A204.1 (cell line): ENCODE measurements around the gene CCDC66.
"Not testable (repeated sequence)": the region's sequence is repeated elsewhere in the genome, so short reads cannot be mapped to it uniquely, and the experiment has no call there.

Experiments used
- FAIRE-seq: peaks from 2 replicates; lab custom pipeline; 2012; peaks lifted over from hg19 to GRCh38; lab: Jason Lieb, UNC

Gene CCDC66

DNA sequence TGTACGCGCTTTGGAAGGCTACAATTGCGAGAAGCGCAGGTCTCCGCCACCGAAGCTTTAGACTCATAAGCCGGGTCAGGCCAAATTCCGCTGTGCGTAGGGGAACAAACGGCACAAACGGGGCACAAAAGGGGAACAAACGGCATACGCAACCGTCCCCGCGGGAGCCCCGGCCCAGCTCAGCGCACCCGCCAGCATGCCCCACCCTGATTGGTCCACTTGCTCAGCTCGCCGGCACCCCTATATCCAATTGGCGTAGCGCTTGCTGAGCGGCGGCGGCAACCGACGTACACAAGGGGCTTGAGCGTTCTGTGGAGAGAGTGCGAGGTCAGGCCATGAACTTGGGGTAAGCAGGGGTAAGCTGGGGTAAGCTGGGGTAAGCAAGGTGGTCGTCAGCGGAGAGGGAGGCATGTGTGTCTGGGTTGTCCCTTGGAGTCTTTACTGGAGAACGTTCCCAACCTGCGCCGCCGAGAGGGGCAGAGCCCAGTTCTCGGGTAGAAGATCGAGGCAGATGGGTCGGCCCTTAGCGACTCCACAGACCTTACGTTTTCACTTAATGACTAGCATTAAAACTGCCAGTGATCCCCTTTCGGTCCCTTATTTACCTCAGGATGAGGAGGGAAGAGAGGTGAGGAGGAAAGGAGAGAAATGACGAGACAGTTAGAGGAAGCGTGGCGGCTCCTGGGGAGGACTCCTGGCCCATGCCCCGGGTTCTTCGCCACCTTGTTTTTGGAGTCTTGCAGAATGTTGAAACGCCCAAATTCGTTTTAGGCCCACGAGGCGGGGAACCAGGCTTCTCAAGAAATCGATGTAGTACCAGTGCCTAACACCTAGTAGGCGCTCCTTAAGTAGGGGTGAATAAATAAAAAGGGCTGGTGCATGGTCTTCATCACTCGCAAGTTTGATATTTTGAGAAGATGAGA, at the start of gene CCDC66:
TSS of gene CCDC66 (plus strand) at position 268 of the 923 bp plus-strand sequence. CDS start at position 336, 68 bp downstream.
- peak; percentile 30 for FAIRE-seq

GRCh38 chr3:56519641-56520040, 37.3 kb upstream of the CCDC66 start:
- no peak for FAIRE-seq

- FAIRE-seq: no peak
These were observed 34.6 kb upstream of the CCDC66 start for GRCh38 chr3:56522374-56522773.

GRCh38 chr3:56525291-56525690, 31.7 kb upstream of the CCDC66 start:
- FAIRE-seq: no peak

- FAIRE-seq: no peak
These were observed 20.2 kb upstream of the CCDC66 start for GRCh38 chr3:56536735-56537134.

DNA sequence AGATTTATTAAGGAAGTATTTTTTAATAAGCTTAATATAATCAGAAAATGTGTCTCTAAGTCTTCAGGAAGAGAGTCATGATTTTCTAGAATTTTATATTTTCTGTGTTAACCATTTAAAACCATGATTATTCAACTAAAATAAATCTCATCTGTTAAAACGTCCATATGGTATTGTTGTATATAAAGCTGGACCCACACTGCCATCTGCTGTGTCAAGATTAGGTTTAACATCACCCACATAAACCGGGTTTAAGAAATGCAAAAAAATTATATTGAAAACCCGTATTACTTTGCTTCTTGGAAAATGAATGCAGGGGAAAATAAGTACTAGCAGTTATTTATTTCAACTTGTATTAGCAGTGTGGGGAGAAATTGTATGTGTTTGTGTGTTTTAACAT, 9.5 kb upstream of the CCDC66 start:
- FAIRE-seq: peak; percentile 93

- no peak for FAIRE-seq
These were observed 826 bp downstream of the CCDC66 start for GRCh38 chr3:56557831-56558170.

GRCh38 chr3:56573501-56573900, 16.5 kb downstream of the CCDC66 start:
- no peak for FAIRE-seq

DNA sequence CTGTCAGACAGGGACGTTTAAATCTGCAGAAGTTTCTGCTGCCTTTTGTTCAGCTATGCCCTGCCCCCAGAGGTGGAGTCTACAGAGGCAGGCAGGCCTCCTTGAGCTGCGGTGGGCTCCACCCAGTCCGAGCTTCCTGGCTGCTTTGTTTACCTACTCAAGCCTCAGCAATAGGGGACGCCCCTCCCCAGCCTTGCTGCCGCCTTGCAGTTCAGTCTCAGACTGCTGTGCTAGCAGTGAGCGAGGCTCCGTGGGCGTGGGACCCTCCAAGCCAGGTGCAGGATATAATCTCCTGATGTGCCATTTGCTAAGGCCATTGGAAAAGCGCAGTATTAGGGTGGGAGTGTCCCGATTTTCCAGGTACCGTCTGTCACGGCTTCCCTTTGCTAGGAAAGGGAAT, 25.0 kb downstream of the CCDC66 start:
- FAIRE-seq: not testable (repeated sequence)

DNA sequence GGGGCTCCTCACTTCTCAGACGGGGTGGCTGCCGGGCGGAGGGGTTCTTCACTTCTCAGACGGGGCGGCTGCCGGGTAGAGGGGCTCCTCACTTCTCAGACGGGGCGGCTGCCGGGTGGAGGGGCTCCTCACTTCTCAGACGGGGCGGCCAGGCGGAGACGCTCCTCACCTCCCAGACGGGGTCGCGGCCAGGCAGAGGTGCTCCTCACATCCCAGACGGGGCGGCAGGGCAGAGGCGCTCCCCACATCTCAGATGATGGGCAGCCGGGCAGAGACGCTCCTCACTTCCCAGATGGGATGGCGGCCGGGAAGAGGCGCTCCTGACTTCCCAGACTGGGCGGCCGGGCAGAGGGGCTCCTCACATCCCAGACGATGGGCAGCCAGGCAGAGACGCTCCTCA, 27.3 kb downstream of the CCDC66 start:
- FAIRE-seq: not testable (repeated sequence)

- FAIRE-seq: no peak
These were observed 33.8 kb downstream of the CCDC66 start for GRCh38 chr3:56590814-56591213.

DNA sequence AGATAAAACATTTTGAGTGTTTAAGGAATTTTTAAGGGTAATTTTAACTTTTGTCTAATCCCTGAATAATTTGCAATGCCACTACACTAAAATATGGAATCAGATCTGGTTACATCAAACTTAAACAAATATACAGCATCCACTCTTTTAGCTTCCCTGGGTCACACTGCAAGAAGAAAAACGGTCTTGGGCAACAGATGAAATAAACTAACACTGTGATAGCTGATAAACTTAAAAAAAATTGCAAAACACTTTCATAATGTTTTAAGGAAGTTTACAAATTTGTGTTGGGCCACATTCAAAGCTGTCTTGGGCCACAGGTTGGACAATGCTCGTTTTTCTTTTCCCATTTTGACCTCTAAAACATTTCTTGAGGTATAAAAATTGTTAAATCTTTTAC, 34.3 kb downstream of the CCDC66 start:
- no peak for FAIRE-seq

- FAIRE-seq: no peak
These were observed 36.6 kb downstream of the CCDC66 start for GRCh38 chr3:56593455-56594158.

DNA sequence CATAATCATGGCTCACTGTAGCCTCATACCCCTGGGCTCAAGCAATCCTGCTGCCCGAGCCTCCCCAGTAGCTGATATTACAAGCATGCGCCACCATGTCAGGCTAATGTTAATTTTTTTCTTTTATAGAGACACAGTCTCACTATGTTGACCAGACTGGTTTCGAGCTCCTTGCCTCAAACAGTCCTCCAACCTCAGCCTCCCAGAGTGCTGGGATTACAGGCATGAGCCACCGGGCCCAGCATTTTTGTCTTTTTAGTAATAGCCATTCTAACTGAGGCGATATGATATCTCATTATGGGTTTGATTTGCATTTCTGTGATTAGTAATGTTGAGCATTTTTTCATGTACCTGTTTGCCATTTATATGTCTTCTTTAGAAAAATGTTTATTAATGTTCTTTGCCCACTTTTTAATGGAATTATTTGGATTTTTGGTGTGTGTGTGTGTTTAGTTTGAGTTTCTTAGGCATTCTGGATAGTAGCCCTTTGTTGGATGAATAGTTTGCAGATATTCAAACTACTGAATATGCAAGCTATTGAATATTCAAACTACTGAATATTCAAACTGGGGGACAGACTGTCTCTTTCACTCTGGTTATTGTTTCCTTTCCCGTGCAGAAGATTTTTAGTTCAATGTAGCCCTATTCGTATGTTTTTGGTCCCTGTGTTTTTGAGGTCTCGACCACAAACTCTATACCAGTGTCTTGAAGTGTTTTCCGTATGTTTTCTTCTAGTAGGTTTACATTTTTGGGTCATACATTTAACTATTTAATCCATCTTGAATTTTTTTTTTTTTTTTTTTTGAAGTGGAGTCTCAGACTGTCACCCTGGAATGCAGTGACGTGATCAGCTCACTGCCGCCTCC, 39.2 kb downstream of the CCDC66 start:
- FAIRE-seq: no peak

GRCh38 chr3:56608479-56608878, 51.5 kb downstream of the CCDC66 start:
- not testable (repeated sequence) for FAIRE-seq

GRCh38 chr3:56610669-56611335, 53.8 kb downstream of the CCDC66 start:
- FAIRE-seq: no peak

- FAIRE-seq: no peak
These were observed 54.4 kb downstream of the CCDC66 start for GRCh38 chr3:56611364-56611763.

GRCh38 chr3:56612146-56612545, 55.2 kb downstream of the CCDC66 start:
- no peak for FAIRE-seq

DNA sequence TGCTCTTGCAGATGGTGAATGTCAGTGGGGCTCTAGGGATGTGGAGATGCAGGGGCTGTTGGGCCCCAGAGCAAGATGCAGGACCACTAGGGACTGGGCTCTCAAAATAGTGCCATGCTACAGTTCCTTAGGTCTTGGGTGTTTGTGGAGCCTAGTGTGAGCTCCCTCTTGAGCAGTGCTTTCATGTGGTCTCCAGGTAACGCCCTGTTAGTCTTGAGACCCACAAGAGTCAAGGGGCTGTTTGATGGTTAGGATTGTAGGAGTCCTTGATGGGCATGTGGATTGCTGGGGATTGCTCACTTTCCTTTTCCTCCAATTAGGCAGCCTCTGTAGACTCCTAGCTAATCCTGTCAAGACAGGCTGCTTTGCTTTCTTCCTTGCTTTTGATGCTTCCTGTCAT, 56.0 kb downstream of the CCDC66 start:
- no peak for FAIRE-seq

- FAIRE-seq: no peak
These were observed 59.6 kb downstream of the CCDC66 start for GRCh38 chr3:56616478-56617006.

DNA sequence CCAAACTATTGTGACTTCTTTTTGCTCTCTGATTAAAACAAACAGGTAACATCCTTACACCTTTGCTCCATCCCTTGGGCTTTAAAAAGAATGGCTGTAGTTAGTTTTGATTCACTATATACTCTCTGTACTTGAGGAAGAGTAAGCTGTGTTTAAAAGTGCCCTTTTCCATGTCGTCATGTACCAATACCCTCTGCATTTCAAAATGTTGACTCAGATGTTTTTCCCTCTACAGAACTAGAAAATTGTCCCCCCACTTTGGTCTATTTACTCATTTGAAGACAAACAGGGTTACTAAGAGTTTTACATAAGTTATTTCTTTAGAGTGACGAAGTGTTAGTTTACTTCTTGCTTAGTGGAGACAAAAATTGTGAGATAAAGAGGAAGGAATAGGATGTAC, 63.4 kb downstream of the CCDC66 start:
- FAIRE-seq: no peak

- FAIRE-seq: no peak
These were observed 64.7 kb downstream of the CCDC66 start for GRCh38 chr3:56621681-56622080.
